ENCODE data around the gene RAPGEF1. TPM values are rescaled to one million over a fixed set of nuclear protein-coding genes. Genes with fewer than 3 reads are reported as not detected.

The RAPGEF1 gene
- total and polyA plus RNA-seq, 2 of the 13 experiments (the other 11 are each of a cell fraction or from before 2014, with no cell fraction given), result 21.2 to 38.9 TPM

DNA sequence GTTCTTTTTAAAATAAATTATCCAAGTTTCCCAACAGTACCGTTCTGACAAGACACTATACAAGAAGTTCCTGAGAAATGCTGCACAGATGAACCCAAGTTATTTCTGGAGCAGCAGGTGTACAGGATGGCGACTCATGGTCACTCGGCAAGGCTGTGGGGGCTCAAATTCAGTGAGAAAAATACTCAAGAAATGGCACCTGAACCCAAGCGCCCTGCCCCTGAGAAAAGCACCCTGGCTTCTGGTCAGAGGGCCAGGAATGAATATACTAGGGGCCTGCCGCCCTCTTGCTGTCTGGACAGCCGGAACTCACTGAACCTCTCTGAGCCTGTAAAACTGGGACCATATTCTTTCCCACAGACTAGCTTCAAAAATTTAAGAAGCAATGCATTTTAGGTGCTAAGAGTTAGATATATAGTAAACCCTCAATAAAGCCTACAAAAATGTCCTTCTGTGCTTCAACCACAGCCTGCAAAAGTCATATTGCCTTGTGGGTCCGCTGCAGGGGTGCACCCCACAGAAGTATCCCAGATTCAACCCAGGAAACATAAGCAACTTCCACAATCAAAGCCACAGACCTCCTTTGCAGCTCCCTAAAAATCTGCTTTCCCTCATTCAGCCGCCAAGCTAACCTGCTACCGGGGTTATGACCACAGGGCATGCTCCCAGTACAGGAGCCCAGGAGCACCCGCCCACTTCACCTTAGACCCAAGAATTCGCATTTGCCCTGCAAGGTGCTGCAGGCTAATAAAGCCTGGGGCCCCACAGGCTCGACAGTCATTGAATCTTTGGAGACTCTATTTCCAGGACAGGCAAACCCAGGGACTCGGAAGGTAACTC, 1.4 kb downstream of the RAPGEF1 start (continued):
- TF ChIP-seq, protein P1, sequence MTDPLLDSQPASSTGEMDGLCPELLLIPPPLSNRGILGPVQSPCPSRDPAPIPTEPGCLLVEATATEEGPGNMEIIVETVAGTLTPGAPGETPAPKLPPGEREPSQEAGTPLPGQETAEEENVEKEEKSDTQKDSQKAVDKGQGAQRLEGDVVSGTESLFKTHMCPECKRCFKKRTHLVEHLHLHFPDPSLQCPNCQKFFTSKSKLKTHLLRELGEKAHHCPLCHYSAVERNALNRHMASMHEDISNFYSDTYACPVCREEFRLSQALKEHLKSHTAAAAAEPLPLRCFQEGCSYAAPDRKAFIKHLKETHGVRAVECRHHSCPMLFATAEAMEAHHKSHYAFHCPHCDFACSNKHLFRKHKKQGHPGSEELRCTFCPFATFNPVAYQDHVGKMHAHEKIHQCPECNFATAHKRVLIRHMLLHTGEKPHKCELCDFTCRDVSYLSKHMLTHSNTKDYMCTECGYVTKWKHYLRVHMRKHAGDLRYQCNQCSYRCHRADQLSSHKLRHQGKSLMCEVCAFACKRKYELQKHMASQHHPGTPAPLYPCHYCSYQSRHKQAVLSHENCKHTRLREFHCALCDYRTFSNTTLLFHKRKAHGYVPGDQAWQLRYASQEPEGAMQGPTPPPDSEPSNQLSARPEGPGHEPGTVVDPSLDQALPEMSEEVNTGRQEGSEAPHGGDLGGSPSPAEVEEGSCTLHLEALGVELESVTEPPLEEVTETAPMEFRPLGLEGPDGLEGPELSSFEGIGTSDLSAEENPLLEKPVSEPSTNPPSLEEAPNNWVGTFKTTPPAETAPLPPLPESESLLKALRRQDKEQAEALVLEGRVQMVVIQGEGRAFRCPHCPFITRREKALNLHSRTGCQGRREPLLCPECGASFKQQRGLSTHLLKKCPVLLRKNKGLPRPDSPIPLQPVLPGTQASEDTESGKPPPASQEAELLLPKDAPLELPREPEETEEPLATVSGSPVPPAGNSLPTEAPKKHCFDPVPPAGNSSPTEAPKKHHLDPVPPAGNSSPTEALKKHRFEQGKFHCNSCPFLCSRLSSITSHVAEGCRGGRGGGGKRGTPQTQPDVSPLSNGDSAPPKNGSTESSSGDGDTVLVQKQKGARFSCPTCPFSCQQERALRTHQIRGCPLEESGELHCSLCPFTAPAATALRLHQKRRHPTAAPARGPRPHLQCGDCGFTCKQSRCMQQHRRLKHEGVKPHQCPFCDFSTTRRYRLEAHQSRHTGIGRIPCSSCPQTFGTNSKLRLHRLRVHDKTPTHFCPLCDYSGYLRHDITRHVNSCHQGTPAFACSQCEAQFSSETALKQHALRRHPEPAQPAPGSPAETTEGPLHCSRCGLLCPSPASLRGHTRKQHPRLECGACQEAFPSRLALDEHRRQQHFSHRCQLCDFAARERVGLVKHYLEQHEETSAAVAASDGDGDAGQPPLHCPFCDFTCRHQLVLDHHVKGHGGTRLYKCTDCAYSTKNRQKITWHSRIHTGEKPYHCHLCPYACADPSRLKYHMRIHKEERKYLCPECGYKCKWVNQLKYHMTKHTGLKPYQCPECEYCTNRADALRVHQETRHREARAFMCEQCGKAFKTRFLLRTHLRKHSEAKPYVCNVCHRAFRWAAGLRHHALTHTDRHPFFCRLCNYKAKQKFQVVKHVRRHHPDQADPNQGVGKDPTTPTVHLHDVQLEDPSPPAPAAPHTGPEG (CRISPR knock-in tag; IDR thresholded peaks at IDR 0.05), result no peak
- TF ChIP-seq ZNF225 (CRISPR knock-in tag; IDR thresholded peaks at IDR 0.05) (no peak), YY1 (IDR thresholded peaks at IDR 0.05; ENCODE audit: insufficient read depth, insufficient replicate concordance, low read depth, low read length) (no peak), SAP130 (CRISPR knock-in tag; IDR thresholded peaks at IDR 0.05; ENCODE audit: low read depth) (peak; percentile 64), TBX2 (CRISPR knock-in tag; IDR thresholded peaks at IDR 0.05; ENCODE audit: borderline replicate concordance) (peak; percentile 46; the same call in 1 of the 2 replicates), JUN (CRISPR knock-in tag; IDR thresholded peaks at IDR 0.05) (no peak), NFRKB (IDR thresholded peaks at IDR 0.05) (no peak), ATAD3A (CRISPR knock-in tag; IDR thresholded peaks at IDR 0.05) (no peak), ZNF766 (CRISPR knock-in tag; IDR thresholded peaks at IDR 0.05; ENCODE audit: borderline replicate concordance) (no peak), ZNF768 (CRISPR knock-in tag; IDR thresholded peaks at IDR 0.05) (peak; percentile 75), ZNF703 (CRISPR knock-in tag; IDR thresholded peaks at IDR 0.05; ENCODE audit: borderline replicate concordance) (no peak), ZNF790 (CRISPR knock-in tag; IDR thresholded peaks at IDR 0.05; ENCODE audit: borderline replicate concordance) (no peak), PAF1 (CRISPR knock-in tag; IDR thresholded peaks at IDR 0.05) (no peak), ZSCAN30 (CRISPR knock-in tag; IDR thresholded peaks at IDR 0.05) (no peak), ZNF891 (CRISPR knock-in tag; IDR thresholded peaks at IDR 0.05) (no peak), ZFX (CRISPR knock-in tag; IDR thresholded peaks at IDR 0.05; ENCODE audit: low read depth) (no peak)
- TF ChIP-seq, protein P2, sequence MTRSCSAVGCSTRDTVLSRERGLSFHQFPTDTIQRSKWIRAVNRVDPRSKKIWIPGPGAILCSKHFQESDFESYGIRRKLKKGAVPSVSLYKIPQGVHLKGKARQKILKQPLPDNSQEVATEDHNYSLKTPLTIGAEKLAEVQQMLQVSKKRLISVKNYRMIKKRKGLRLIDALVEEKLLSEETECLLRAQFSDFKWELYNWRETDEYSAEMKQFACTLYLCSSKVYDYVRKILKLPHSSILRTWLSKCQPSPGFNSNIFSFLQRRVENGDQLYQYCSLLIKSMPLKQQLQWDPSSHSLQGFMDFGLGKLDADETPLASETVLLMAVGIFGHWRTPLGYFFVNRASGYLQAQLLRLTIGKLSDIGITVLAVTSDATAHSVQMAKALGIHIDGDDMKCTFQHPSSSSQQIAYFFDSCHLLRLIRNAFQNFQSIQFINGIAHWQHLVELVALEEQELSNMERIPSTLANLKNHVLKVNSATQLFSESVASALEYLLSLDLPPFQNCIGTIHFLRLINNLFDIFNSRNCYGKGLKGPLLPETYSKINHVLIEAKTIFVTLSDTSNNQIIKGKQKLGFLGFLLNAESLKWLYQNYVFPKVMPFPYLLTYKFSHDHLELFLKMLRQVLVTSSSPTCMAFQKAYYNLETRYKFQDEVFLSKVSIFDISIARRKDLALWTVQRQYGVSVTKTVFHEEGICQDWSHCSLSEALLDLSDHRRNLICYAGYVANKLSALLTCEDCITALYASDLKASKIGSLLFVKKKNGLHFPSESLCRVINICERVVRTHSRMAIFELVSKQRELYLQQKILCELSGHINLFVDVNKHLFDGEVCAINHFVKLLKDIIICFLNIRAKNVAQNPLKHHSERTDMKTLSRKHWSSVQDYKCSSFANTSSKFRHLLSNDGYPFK (CRISPR knock-in tag; IDR thresholded peaks at IDR 0.05; ENCODE audit: borderline replicate concordance), result no peak
- TF ChIP-seq, protein P3, sequence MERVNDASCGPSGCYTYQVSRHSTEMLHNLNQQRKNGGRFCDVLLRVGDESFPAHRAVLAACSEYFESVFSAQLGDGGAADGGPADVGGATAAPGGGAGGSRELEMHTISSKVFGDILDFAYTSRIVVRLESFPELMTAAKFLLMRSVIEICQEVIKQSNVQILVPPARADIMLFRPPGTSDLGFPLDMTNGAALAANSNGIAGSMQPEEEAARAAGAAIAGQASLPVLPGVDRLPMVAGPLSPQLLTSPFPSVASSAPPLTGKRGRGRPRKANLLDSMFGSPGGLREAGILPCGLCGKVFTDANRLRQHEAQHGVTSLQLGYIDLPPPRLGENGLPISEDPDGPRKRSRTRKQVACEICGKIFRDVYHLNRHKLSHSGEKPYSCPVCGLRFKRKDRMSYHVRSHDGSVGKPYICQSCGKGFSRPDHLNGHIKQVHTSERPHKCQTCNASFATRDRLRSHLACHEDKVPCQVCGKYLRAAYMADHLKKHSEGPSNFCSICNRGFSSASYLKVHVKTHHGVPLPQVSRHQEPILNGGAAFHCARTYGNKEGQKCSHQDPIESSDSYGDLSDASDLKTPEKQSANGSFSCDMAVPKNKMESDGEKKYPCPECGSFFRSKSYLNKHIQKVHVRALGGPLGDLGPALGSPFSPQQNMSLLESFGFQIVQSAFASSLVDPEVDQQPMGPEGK (CRISPR knock-in tag; IDR thresholded peaks at IDR 0.05), result 0 out of 2 replicates have a peak, but pooled peaks have one; percentile 14
- TF ChIP-seq, protein P4, sequence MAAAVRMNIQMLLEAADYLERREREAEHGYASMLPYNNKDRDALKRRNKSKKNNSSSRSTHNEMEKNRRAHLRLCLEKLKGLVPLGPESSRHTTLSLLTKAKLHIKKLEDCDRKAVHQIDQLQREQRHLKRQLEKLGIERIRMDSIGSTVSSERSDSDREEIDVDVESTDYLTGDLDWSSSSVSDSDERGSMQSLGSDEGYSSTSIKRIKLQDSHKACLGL (CRISPR knock-in tag; IDR thresholded peaks at IDR 0.05), result no peak
